ENCODE measurements around the gene NMNAT2.

DNA sequence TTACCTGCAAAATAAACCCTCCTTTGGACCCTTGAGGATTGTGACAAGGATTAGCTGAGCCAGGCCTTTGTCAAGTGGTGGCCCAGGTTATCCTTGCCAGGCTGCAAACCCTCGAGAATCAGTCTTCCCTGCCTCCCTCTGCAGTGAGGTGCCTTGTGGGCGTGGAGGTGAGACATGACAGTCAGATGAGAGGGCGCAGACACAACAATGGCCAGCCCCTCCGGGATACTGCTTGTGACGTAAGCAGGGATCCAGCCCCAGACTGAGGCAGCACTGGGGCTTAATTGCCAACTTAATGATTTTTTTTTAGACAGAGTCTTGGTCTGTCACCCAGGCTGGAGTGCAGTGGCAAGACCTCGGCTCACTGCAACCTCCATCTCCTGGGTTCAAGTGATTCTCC lies 127.6 kb downstream of the NMNAT2 start:
- TF ChIP-seq, protein P1, sequence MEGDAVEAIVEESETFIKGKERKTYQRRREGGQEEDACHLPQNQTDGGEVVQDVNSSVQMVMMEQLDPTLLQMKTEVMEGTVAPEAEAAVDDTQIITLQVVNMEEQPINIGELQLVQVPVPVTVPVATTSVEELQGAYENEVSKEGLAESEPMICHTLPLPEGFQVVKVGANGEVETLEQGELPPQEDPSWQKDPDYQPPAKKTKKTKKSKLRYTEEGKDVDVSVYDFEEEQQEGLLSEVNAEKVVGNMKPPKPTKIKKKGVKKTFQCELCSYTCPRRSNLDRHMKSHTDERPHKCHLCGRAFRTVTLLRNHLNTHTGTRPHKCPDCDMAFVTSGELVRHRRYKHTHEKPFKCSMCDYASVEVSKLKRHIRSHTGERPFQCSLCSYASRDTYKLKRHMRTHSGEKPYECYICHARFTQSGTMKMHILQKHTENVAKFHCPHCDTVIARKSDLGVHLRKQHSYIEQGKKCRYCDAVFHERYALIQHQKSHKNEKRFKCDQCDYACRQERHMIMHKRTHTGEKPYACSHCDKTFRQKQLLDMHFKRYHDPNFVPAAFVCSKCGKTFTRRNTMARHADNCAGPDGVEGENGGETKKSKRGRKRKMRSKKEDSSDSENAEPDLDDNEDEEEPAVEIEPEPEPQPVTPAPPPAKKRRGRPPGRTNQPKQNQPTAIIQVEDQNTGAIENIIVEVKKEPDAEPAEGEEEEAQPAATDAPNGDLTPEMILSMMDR (IDR thresholded peaks at IDR 0.05), result no peak
- TF ChIP-seq POLR2A (IDR thresholded peaks at IDR 0.05), result no peak

Measured in body of pancreas (tissue), 4 donors.